Middle frontal gyrus (tissue), 1 donor: ENCODE data around the gene AFF3.
"Not testable (repeated sequence)": the region's sequence is repeated elsewhere in the genome, so short reads cannot be mapped to it uniquely, and the experiment has no call there.

ENCODE experiments used
- DNase-seq: peaks from one replicate; pipeline ENCODE4 v3.0.0-alpha.2; 2015; ENCODE audit warnings: low spot score; ENCODE audit errors: extremely low spot score

AFF3 gene

GRCh38 chr2:99682275-99683060, 459.9 kb downstream of the AFF3 start:
- no peak for DNase-seq

- no peak for DNase-seq
Measured at GRCh38 chr2:99680946-99681345, 461.4 kb downstream of the AFF3 start.

DNA sequence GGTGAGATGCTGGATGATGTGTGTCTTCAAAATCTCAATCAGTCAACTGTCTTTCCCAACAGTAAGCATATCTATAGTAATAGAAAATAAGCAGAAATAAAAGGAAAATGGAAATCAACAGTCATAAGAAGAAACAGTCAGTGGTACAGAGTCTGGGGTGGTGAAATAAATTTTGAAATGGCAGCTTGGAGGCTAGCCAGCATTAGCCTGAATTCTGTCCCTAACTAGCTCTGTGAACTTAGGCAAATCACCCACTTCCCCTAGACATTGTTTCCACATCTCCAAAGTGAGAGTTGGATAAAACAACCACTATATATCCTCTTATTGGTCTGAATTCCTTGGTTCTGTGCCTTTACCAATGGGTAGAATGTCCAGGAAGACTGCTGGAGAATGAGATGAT, 462.9 kb downstream of the AFF3 start:
- DNase-seq = no peak

- no peak for DNase-seq
Measured at GRCh38 chr2:99678625-99679024, 463.8 kb downstream of the AFF3 start.

GRCh38 chr2:99677814-99678213, 464.6 kb downstream of the AFF3 start:
- DNase-seq = no peak

GRCh38 chr2:99675130-99675661, 467.2 kb downstream of the AFF3 start:
- DNase-seq = no peak

DNA sequence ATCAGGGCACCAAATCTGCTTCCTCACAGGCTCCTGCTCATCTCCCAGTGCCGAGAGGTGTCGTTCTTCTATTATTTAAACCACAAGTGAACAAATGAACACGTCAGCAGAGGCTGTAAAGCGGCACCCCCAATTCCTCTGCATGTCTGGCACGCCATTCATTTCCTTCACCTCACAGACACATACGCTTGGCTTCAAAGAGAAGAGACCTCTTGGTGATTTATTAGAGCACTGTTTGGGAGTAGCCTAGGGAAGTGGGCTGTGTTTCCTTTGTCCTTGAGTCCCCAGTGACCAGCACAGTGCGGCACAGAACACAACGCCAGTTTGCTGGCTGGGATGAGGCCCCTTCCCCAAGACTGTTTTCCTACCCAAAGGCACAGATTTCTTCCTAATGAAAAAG, 468.3 kb downstream of the AFF3 start:
- DNase-seq = no peak

- no peak for DNase-seq
Measured at GRCh38 chr2:99672766-99673350, 469.5 kb downstream of the AFF3 start.

- no peak for DNase-seq
Measured at GRCh38 chr2:99670768-99671734, 471.3 kb downstream of the AFF3 start.

DNA sequence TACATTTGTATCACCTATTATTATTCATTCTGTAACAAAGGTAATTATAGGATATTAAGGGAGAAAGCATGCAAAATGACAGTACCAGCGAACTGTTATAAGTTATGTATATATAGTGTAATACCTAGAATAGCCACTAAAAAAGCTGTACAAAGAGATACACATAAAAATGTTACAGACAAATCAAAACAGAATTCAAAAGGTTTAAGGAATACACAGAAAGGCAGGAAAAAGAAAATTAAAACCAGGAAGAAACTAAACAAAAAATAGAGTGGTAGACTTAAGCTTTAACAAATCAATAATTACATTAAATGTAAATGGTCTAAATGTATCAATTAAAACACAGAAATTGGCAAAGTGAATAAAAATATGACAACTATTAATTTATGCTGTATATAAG, 476.1 kb downstream of the AFF3 start:
- DNase-seq = no peak

- no peak for DNase-seq
Measured at GRCh38 chr2:99663641-99664040, 478.7 kb downstream of the AFF3 start.

DNA sequence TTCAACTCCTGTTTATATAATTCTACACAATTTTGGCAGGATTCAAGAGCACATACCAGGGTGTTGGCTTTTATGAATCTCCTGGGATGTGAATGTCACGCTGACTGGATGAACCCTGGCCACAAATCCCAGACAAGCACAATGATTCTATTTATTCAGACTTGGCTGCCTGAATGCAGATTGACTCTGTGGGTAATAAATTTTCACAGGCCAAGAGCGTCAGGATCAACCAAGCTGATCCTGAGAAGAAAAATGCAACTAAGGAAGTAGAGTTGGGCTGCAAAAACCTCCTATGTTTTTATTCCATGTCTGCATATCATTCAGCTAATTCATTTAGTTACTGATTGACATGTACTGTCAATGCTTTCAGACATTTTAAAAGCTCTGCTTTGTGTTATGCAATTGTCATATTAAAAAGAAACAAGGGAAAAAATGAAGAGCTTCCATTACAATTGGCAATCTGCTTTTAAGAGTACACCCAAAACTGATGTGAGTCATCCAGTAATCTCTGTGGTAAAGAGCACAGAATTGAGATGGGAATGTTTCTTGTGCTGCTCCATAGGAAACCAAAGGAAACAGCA, 479.5 kb downstream of the AFF3 start:
- no peak for DNase-seq

- DNase-seq = not testable (repeated sequence)
Measured at GRCh38 chr2:99661761-99662160, 480.6 kb downstream of the AFF3 start.

DNA sequence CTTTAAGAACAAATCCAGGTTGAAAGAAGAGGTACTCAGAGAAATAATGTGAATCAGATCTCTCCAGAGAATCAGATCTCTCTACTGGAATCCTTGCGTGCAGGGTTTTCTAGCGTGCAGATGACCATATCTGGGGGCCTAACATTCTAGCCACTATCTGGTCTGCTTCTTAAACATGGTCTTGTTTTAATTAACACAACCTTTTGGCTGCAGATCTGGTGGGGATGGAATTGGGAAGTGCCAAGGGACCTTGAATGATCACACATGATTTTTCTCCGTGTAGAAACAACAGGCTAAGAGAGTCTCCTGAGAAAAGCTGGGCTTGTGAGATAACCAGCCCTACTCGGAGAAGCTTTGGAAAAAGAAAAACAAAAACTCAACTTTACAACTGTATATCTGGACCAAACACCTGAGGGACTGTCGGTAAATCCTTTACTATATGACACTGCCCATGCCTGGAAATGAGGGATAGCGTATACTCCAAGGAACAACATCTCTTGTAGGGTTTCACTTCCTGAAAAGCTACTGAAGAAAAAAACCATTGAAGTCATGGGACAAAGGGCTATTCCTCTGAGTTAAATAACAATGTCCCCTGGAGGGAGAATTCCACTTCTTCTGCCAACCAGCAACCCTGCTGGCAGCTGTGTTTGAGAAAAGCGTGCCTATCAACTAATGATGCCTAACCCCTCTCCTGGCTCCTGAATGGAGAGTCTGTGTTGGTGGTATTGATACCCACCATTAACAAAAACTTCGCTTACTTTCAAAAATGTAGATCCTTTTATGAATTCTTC, 481.6 kb downstream of the AFF3 start:
- DNase-seq = no peak

- no peak for DNase-seq
Measured at GRCh38 chr2:99659874-99660273, 482.5 kb downstream of the AFF3 start.

GRCh38 chr2:99657691-99658258, 484.6 kb downstream of the AFF3 start:
- no peak for DNase-seq

DNA sequence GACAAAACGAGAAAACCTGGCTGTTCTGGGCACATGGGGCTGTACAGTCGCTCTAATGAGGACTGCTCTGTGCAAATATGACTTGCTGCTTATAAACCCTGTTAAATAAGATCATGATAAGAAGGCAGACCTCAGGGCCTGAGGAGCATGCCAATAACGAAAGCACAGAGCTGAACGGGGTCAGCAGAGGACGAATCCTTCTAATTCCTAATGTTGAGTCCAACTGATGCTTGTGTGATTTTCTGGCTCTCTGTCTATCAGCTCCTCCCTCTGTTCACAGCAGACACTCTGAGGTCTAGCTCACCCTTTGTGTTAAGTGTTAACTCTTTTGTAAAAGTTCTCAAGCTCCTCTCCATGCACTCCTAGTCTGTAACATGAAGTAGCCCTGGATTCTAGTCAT, 485.4 kb downstream of the AFF3 start:
- DNase-seq = no peak

DNA sequence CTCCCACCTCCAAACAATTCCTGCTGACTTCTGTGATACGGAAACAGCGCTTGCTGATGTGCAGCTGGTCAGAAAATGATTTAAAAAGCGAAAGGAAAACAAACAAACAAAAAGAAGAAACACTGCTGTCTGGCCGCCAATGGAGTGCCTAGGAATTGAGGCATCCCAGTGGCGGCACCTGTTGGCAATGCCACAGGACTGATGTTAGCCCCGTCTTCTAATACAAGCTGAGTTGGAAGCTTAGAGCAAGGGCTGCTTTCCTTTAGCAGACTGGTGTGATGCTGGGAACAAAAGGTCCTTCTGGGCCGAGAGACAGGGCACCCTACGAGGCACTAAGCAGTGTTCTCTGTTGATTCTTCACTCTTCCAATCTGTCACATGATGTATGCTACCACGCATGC, 489.0 kb downstream of the AFF3 start:
- DNase-seq = no peak

DNA sequence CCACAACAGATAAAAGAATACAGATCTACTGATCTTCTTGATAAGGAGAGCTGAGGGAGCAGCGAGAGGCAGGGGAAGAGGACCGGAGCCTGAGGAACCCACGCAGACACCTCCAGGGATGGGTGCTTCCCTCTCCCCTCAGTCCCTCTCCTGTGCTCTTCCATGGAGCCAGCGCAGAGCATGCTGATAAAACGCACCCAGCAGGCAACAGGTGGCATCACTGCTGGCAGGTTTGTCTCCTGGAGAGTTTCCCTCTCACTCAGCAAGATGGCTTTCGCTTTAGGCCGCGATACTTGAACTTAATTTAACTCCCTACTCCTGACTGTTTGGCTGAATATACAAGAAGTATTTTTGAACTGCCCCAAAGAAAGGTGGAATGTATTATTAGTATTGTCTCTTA, 489.5 kb downstream of the AFF3 start:
- DNase-seq = no peak
